HEK293T (cell line): ENCODE measurements around the gene GABRB3.

Source experiments
- BHLHE40 ChIP-seq: fragments of 450-650 bp; IDR thresholded peaks from 2 replicates; pipeline ENCODE4 v1.6.1; 2016; ENCODE audit warnings: mild to moderate bottlenecking, moderate library complexity, borderline replicate concordance
- ELF4 ChIP-seq: fragments of 450-650 bp; IDR thresholded peaks from 2 replicates; pipeline ENCODE4 v1.6.1; 2017; ENCODE audit warnings: antibody characterized with exemption
- FOXA1 ChIP-seq: fragments of 450-650 bp; IDR thresholded peaks from 2 replicates; pipeline ENCODE4 v1.6.1; 2016; ENCODE audit warnings: mild to moderate bottlenecking
- HDGF ChIP-seq: fragments of 450-650 bp; IDR thresholded peaks from 2 replicates; pipeline ENCODE4 v1.6.1; 2017; ENCODE audit warnings: antibody characterized with exemption, borderline replicate concordance
- L3MBTL2 ChIP-seq: fragments of 450-650 bp; conservative IDR thresholded peaks from 2 replicates; pipeline ENCODE4 v1.6.1; 2016; ENCODE audit warnings: mild to moderate bottlenecking
- SP1 ChIP-seq: fragments of 450-650 bp; IDR thresholded peaks from 2 replicates; pipeline ENCODE4 v1.6.1; 2017
- SUZ12 ChIP-seq: fragments of 450-650 bp; IDR thresholded peaks from 2 replicates; pipeline ENCODE4 v1.6.1; 2016; ENCODE audit warnings: mild to moderate bottlenecking

GRCh38 chr15:26551473-26551872 is 221.4 kb downstream of the GABRB3 start:
- no peak for TF ChIP-seq SP1
- no peak for TF ChIP-seq BHLHE40
- TF ChIP-seq SUZ12, result no peak
- no peak for TF ChIP-seq FOXA1
- no peak for TF ChIP-seq L3MBTL2
- no peak for TF ChIP-seq HDGF
- no peak for TF ChIP-seq ELF4
